ENCODE data around the gene PEPD.

- TF ChIP-seq CTCF (IDR thresholded peaks at IDR 0.05; ENCODE audit: poor library complexity, severe bottlenecking): no peak
- no peak for TF ChIP-seq SMC3 (conservative IDR thresholded peaks at IDR 0.05; ENCODE audit: poor library complexity)
- no peak for TF ChIP-seq RAD21 (conservative IDR thresholded peaks at IDR 0.05)
- TF ChIP-seq EZH2 (IDR thresholded peaks at IDR 0.05; ENCODE audit: borderline replicate concordance, insufficient read depth, low read length, poor library complexity, severe bottlenecking): no peak
- TF ChIP-seq EP300 (conservative IDR thresholded peaks at IDR 0.05; ENCODE audit: poor library complexity, severe bottlenecking): no peak
- TF ChIP-seq POLR2AphosphoS5 (IDR thresholded peaks at IDR 0.05): no peak
- TF ChIP-seq TAF1 (IDR thresholded peaks at IDR 0.05; ENCODE audit: low read depth): no peak
These were observed 61.2 kb downstream of the PEPD start for GRCh38 chr19:33460221-33460908.
